GM18861 (cell line): ENCODE data around the gene HPRT1.

ENCODE experiments used
- ATAC-seq: cut with Tn5 transposase; IDR thresholded peaks from one replicate; pipeline ENCODE4 v1.9.1; 2021; ENCODE audit not compliant: unreplicated experiment

Gene HPRT1

GRCh38 chrX:134472041-134472440, 12.1 kb downstream of the HPRT1 start:
- ATAC-seq: no peak

- no peak for ATAC-seq
These were observed 16.3 kb downstream of the HPRT1 start for GRCh38 chrX:134476284-134476683.

- no peak for ATAC-seq
These were observed 18.4 kb downstream of the HPRT1 start for GRCh38 chrX:134478374-134478773.

GRCh38 chrX:134480061-134480460, 20.1 kb downstream of the HPRT1 start:
- ATAC-seq: no peak

GRCh38 chrX:134481339-134481738, 21.4 kb downstream of the HPRT1 start:
- ATAC-seq: no peak

GRCh38 chrX:134482371-134482770, 22.4 kb downstream of the HPRT1 start:
- no peak for ATAC-seq

- ATAC-seq: no peak
These were observed 24.1 kb downstream of the HPRT1 start for GRCh38 chrX:134484039-134484438.

GRCh38 chrX:134501941-134502340, 42.0 kb downstream of the HPRT1 start:
- ATAC-seq: no peak

- ATAC-seq: no peak
These were observed 42.7 kb downstream of the HPRT1 start for GRCh38 chrX:134502686-134503085.

GRCh38 chrX:134512566-134512965, 52.6 kb downstream of the HPRT1 start:
- no peak for ATAC-seq

GRCh38 chrX:134513091-134513490, 53.1 kb downstream of the HPRT1 start:
- no peak for ATAC-seq

- peak; percentile 52 for ATAC-seq
These were observed 61.0 kb downstream of the HPRT1 start for GRCh38 chrX:134520860-134521390.

GRCh38 chrX:134524181-134524580, 64.2 kb downstream of the HPRT1 start:
- ATAC-seq: no peak

- no peak for ATAC-seq
These were observed 65.3 kb downstream of the HPRT1 start for GRCh38 chrX:134525086-134525792.

GRCh38 chrX:134526399-134526798, 66.4 kb downstream of the HPRT1 start:
- no peak for ATAC-seq

- ATAC-seq: no peak
These were observed 69.0 kb downstream of the HPRT1 start for GRCh38 chrX:134528960-134529359.

- no peak for ATAC-seq
These were observed 69.5 kb downstream of the HPRT1 start for GRCh38 chrX:134529481-134529880.

- no peak for ATAC-seq
These were observed 70.9 kb downstream of the HPRT1 start for GRCh38 chrX:134530845-134531244.

- ATAC-seq: no peak
These were observed 73.4 kb downstream of the HPRT1 start for GRCh38 chrX:134533352-134533751.

- ATAC-seq: no peak
These were observed 74.0 kb downstream of the HPRT1 start for GRCh38 chrX:134533952-134534351.

- no peak for ATAC-seq
These were observed 77.4 kb downstream of the HPRT1 start for GRCh38 chrX:134537179-134537955.

GRCh38 chrX:134538316-134538715, 78.4 kb downstream of the HPRT1 start:
- ATAC-seq: no peak
